H7 (cell line): Measurements from ENCODE around the gene ADCY1. TPM values are rescaled to one million over a fixed set of nuclear protein-coding genes. Genes with fewer than 3 reads are reported as not detected.
"Not testable (repeated sequence)": the region's sequence is repeated elsewhere in the genome, so short reads cannot be mapped to it uniquely, and the experiment has no call there.

ENCODE experiments used
- DNase-seq: peaks from one replicate; pipeline ENCODE4 v3.0.0; 2012
- H3K27me3 ChIP-seq: 2 replicates; pipeline ENCODE4 v1.6.0; 2011; ENCODE audit warnings: mild to moderate bottlenecking, low read length; ENCODE audit not compliant: control insufficient read depth, insufficient read depth
- H3K36me3 ChIP-seq: replicated peaks from 2 replicates; pipeline ENCODE4 v1.5.1; 2011; ENCODE audit warnings: low read length; ENCODE audit not compliant: control insufficient read depth, insufficient read depth
- H3K4me3 ChIP-seq: 2 replicates; pipeline ENCODE4 v1.5.1; 2011; ENCODE audit warnings: low read depth, mild to moderate bottlenecking, control low read depth, low read length, moderate library complexity; ENCODE audit not compliant: insufficient read depth
- total RNA-seq: library from RNA; depleted of rRNA; stranded (reverse); fragments of >200 nt; shearing (Covaris generic); gene quantifications from 2 replicates; pipeline ENCODE4 v1.2.3, GENCODE V29; 2014

The ADCY1 gene
- total RNA-seq, 1 experiment from 2014 or later, result 5.6 TPM

- DNase-seq, result peak; percentile 88
- H3K36me3 ChIP-seq, H3K27me3 ChIP-seq: not testable (repeated sequence)
- H3K4me3 ChIP-seq, result peak overlapping the region; percentile 78
Observed at GRCh38 chr7:45768516-45769394, 194.6 kb downstream of the ADCY1 start.

- not testable (repeated sequence) for H3K36me3 ChIP-seq, H3K27me3 ChIP-seq, DNase-seq
- H3K4me3 ChIP-seq, result peak overlapping the region; percentile 78; the same call in 1 of the 2 replicates
Observed at GRCh38 chr7:45769626-45770025, 195.5 kb downstream of the ADCY1 start.
